DMS53 (cell line): Measurements from ENCODE around the gene SLC49A4.
A peak's percentile ranks its signal among the peaks of the same experiment; 100 is the strongest.

Experiments used
- DNase-seq: peaks from one replicate; lab custom pipeline; 2025; lab: John Stamatoyannopoulos, UW

The SLC49A4 gene

DNA sequence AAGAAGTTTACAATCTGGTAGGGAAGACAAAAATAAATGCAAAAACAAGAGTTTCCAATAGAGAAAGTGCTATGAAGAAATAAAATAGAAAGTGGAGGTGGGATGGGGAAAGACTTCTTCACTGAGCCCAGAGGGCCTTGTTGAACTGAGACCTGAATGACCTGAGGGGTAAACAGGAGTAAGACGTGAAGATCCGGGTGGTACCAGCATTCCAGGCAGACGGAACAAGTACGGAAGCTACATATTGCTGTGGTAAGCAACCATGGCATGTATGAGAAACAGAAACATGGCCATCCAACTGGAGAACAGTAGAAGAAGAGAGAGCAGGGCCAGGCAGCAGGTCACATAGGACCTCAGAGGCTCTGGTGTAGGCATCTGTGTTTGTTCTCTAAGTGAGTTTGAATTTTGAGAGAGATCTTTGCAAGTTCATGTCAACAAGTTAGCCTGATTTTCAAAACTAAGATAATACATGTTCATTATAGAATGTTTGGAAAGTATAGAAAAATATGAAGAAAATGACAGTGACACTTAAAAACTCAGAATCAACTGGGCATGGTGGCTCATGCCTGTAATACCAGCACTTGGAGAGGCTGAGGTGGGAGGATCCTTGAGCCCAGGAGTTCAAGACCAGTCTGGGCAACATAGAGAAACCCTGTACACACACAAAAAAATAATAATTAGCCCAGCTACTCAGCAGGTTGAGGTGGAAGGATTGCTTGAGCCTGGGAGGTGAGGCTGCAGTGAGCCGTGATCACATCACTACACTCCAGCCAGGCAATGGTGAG is 64.3 kb downstream of the SLC49A4 start:
- DNase-seq: no peak

DNA sequence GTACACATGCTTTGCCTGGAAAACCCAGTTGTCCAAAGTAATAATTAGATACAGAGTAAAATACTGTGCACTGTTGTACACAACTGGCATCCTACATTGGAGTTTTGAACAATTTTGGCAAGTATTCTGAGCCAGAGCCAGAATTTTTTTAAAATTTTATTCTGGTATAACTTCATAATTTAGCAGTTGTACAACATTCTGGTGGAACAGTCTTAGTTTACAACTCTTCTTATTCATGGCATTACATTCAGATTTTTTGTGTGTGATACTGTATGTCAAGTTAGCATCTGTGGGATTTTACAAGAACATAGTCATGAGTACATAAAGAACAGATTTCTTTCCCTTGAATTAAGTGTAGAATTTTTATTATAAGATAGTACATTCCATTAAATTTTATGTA is 67.5 kb downstream of the SLC49A4 start:
- DNase-seq: no peak

DNA sequence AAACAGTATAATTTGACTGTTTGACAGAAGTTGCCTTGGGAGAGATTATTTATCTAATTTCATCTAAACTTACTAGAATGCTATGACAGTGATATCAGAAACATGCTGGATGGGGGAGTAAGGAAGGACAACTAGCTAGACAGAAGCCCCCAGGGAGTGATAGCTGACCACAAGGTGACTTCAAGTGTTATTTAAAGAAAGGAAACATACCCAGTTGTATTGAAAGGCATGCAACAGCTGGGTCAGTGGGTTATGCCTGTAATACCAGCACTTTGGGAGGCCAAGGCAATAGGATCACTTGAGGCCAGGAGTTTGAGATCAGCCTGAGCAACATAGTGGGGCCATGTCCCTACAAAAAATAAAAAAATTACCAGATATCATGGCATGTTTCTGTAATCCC is 69.6 kb downstream of the SLC49A4 start:
- no peak for DNase-seq

GRCh38 chr3:122868322-122868721 is 73.5 kb downstream of the SLC49A4 start:
- no peak for DNase-seq

GRCh38 chr3:122873741-122874515 is 79.1 kb downstream of the SLC49A4 start:
- DNase-seq: no peak

DNA sequence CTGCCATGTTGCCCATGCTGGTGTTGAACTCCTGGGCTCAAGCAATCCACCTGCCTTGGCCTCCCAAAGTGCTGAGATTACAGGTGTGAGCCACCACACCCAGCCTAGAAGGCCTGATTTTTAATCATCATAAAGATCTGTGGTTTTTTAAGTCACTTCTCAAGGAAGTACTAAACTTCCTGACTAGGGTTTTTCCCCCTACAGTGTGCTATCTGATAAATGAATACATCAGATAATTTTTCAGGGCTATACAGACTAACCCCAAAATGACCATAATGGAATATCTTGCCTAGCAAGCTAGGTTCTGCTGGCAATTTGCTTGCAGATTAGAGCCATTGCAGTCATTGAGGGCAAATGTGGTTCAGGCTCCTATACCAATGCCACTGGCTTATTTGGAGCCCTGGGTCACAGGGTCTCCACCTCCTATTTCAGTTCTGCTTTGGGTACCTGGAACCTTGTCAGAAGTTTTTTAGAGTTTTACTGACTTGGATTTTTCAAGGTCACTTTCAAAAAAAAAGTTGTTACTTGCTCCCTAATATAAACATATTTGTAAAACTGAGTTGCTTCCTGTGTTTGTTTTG is 80.8 kb downstream of the SLC49A4 start:
- DNase-seq: no peak

GRCh38 chr3:122880173-122880572 is 85.3 kb downstream of the SLC49A4 start:
- no peak for DNase-seq

DNA sequence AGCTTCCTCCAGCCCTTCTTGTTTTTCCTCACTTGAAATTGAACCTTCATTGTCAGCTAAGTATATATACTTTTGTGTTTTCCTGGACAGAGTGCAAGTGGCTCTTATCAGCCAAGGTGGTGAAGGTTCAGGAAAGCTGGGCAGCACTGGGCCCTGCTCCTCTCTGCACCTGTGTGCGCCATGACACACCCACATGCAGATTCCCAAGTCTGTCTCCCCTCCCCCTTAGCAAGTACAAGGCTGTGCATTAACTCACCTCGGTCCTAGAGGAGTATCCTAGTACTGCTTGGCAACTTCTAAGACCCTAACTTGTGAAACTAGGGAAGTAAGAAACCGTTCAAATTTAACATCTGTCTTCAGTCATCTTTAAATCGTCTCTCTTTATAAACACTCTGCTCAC is 85.8 kb downstream of the SLC49A4 start:
- no peak for DNase-seq

DNA sequence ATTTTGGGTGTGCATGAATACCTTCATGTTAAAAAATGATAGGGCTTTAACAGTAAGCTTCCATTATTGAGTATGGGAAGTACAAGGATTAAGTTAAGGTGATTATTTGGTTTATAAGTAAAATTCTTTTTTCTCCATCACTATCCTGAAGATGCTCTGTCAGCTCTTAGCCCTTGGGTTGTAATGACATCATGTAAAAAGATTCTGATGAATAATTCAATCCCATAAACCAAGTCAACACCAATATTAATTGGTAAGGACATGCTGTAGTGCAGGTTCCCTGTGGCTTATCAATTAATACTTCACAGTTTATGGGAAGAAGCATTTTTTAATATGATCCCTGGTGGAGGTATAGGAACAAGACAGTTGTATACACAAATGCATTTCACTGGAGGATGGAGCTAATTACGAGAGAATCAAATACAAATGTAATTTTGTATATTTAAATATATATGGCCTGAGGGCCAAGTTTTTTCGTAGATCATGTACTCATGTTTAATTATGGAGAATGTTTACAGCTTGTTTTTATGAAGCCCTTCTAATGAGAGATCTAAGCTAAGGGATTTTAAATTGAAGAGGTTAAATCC is 87.6 kb downstream of the SLC49A4 start:
- no peak for DNase-seq

DNA sequence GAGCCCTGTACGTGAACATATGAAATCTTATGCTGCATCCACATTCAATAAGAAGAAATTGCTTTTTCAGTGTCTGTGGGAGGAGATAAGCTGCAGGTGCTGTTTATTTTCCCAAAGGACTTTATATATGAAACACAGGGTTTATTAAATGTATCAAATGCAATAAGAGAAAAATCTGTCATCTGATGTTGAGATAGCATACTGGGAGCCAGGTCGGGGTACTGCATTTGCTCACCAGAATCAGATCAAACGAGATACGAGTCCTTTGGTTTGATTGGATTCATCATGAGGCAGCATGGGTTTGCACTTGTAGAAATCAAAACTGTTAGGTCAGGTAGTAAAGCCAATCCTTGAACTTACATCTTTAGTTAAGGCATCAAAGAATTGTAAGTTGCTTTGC is 91.4 kb downstream of the SLC49A4 start:
- DNase-seq: no peak

GRCh38 chr3:122886946-122887345 is 92.1 kb downstream of the SLC49A4 start:
- DNase-seq: no peak

DNA sequence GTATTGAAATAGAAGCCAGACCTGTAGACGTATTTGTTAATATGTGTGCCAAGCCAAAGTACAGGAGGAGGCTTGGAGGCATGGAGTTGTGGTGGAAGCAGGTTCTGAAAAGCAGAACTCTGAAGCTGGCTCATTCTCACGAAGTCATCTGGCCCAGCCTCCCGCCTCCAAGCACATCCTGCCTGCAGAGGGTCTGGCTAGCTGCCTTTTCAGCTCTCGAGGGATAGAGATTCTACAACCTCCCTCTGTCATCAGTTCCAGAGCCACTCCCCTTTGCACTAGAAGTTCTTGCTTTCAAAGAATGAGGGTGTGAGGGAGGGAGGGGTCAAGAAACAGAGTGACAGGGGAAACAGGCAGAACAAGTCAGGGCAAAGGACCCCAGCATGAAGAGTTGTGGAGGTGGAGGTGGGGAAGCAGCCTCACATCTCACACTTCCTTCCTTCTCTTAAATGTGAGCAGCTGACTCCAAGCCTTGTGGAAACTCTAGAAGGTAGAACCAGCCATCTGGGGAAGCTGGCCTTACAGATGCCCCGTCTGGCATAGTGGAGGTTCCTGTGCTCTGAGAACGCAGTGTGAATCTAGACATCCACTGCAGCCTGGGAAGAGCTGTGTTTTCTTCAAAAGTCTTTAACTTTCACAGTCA is 95.3 kb downstream of the SLC49A4 start:
- no peak for DNase-seq

- no peak for DNase-seq
These were observed 95.9 kb downstream of the SLC49A4 start for GRCh38 chr3:122890720-122891220.

DNA sequence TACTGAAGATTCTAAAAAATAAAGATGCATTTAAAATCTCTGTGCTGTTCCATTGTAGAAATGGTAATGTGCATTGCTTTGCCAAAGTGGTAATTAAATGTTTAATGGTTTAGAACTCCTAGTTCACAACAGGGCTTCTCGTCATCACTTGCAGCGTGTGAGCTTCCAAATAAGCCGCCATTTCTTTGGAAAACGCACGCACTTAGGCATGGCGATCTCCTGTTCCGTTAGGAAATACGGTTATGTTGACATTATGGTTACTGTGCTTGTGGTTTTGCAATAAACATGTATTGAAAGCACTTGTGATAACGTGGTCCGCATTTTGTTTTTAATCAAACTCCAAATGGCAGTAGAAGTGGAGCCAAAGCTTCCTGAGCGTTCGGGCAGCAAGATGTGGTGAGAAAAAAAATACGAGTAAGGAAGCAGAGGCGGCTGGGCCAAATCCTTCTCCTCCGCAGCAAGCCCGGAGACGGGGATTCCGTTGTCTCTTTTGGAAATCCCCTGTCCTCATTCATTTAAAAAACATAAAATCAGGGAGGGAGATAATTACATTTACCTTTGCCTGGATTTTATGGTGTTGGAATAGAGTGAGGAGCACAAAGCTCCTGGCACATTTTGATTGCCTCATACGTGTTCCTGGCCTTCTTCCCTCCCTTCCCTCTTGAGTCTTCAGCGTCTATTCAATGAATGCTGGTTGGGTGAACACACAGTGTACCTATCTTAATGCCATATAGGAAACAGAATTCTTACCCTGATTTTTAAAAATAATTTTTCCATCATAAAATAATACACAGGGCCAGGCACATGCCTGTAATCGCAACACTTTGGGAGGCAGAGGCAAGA is 97.5 kb downstream of the SLC49A4 start:
- no peak for DNase-seq

GRCh38 chr3:122893282-122893681 is 98.4 kb downstream of the SLC49A4 start:
- peak; percentile 50 for DNase-seq

- no peak for DNase-seq
These were observed 99.1 kb downstream of the SLC49A4 start for GRCh38 chr3:122893754-122894668.

- no peak for DNase-seq
These were observed 103.4 kb downstream of the SLC49A4 start for GRCh38 chr3:122898298-122898697.

DNA sequence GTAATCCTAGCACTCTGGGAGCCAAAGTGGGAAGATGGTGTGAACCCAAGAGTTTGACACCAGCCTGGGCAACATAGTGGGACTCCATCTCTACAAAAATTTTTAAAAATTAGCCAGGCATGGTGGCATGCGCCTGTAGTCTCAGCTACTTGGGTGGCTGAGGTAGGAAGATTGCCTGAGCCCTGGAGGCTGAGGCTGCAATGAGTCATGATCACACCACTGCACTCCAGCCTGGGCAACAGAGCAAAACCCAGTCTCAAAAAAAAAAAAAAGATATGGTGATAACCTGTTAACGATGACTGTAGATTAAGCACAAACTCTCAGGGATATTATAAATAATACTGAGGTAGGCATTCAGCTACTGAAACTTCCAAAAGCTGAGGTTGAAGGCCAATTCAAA is 107.5 kb downstream of the SLC49A4 start:
- no peak for DNase-seq

DNA sequence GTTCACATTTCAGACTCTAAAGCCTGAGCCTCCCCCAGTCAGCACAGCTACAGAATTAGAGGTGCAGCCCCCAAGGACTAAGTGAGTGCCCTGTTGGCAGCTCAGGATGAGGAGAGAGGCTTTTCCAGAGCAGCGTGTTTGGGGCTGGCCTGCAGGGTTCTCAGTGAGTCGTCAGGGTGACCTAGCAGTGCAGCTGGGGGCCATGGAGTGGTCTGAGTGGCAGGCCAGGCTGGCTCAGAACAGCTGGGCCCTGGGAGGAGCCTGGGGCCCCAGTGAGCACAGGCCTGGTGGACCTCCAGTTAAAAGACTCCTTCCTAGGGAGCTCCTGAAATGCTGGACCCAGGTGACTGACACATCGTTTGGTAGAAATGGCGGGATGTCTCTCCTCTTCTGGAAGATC is 108.3 kb downstream of the SLC49A4 start:
- no peak for DNase-seq

GRCh38 chr3:122907471-122907870 is 112.6 kb downstream of the SLC49A4 start:
- no peak for DNase-seq
